Astrocyte of the cerebellum (primary cell): Measurements from ENCODE around the gene ADAMTS3.

Source experiments
- DNase-seq: peaks from one replicate; pipeline ENCODE4 v3.0.0-alpha.2; 2011; ENCODE audit warnings: low read depth
- H3K4me3 ChIP-seq: 2 replicates; pipeline ENCODE4 v1.5.1; 2011; ENCODE audit warnings: mild to moderate bottlenecking, low read depth, low read length, moderate library complexity
- in situ Hi-C: cut with HindIII; loops from 2 replicates; pipeline ENCODE4 v1.10.0; 2017; ENCODE audit warnings: low sequenced_read_pairs
- TF ChIP-seq, protein P1 (sequence below): IDR thresholded peaks from 2 replicates; pipeline ENCODE4 v1.5.1; 2012; ENCODE audit warnings: low read length, low read depth, moderate library complexity, mild to moderate bottlenecking; ENCODE audit errors: missing control alignments

ADAMTS3 gene

DNA sequence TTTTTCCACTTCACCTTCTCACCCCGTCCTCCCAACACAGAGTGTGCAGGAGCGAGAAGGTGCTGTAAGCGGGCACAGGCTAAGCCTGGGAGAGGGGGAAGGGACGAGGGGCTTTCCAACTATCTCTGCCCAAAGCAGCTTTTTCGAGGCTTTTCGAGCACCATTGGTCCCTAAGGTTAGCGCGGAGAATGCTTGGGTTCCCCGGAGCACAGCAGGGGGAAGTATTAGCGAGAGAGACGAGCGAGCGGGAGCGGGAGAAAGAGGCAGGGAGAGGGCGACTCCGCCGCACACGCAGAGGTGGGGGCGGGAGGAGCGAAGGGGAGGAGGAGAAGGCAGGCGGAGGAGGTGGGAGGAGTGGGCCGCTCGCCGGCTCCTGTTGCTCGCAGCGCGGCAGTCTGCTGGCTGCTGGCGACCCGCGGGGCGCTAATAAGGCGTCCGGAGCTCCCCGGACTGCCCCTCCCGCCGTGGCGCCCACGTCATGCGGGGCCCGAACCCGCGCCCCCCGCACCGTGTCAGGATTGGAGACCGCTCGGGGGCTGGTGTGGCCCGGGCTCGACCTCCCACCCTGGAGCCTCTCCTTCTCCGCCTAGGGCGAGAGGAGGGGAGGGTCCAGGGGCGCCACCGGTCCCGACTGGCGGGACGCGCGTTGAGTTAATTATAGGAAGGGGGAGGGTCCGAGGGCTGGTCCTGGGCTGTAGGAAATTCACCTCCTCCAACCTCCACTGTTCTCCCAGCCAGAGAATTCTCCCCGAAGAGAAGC lies at the start of gene ADAMTS3:
Gene ADAMTS3, minus strand, starts transcription at position 263 of the 760 bp plus-strand sequence. CDS start 459 bp downstream, outside the sequence.
- TF ChIP-seq, protein P1, sequence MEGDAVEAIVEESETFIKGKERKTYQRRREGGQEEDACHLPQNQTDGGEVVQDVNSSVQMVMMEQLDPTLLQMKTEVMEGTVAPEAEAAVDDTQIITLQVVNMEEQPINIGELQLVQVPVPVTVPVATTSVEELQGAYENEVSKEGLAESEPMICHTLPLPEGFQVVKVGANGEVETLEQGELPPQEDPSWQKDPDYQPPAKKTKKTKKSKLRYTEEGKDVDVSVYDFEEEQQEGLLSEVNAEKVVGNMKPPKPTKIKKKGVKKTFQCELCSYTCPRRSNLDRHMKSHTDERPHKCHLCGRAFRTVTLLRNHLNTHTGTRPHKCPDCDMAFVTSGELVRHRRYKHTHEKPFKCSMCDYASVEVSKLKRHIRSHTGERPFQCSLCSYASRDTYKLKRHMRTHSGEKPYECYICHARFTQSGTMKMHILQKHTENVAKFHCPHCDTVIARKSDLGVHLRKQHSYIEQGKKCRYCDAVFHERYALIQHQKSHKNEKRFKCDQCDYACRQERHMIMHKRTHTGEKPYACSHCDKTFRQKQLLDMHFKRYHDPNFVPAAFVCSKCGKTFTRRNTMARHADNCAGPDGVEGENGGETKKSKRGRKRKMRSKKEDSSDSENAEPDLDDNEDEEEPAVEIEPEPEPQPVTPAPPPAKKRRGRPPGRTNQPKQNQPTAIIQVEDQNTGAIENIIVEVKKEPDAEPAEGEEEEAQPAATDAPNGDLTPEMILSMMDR = no peak
- in situ Hi-C loops = no loop called here
- no peak for DNase-seq
- H3K4me3 ChIP-seq = peak within 1 kb of the TSS; percentile 76

DNA sequence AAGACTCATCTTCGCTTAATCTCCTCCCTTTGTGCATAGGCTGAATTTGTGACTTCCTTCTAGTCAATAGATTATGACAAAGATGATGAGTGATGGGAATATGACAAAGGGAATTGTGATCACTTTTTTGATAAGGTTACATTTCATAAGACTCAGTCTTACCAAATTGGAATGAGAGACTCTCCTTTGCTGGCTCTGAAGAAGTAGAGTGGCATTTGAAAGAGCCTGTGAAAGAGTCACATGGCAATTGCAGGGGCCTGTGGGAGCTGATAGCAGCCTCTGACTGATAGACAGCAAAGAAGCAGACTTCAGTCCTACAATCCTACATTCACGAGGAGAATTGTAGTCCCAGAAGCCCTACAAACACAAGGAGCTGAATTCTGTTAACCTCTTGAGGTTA lies 44.9 kb upstream of the ADAMTS3 start:
- in situ Hi-C loops = no loop called here
- TF ChIP-seq, protein P1 = no peak
- no peak for DNase-seq
- no peak overlapping the region for H3K4me3 ChIP-seq

- in situ Hi-C loops = no loop called here
- no peak overlapping the region for H3K4me3 ChIP-seq
- TF ChIP-seq, protein P1 = no peak
- DNase-seq = no peak
These were observed 37.7 kb upstream of the ADAMTS3 start for GRCh38 chr4:72606751-72607150.

GRCh38 chr4:72604324-72604723 lies 35.3 kb upstream of the ADAMTS3 start:
- H3K4me3 ChIP-seq = no peak overlapping the region
- in situ Hi-C loops = no loop called here
- TF ChIP-seq, protein P1 = no peak
- DNase-seq = peak; percentile 9

DNA sequence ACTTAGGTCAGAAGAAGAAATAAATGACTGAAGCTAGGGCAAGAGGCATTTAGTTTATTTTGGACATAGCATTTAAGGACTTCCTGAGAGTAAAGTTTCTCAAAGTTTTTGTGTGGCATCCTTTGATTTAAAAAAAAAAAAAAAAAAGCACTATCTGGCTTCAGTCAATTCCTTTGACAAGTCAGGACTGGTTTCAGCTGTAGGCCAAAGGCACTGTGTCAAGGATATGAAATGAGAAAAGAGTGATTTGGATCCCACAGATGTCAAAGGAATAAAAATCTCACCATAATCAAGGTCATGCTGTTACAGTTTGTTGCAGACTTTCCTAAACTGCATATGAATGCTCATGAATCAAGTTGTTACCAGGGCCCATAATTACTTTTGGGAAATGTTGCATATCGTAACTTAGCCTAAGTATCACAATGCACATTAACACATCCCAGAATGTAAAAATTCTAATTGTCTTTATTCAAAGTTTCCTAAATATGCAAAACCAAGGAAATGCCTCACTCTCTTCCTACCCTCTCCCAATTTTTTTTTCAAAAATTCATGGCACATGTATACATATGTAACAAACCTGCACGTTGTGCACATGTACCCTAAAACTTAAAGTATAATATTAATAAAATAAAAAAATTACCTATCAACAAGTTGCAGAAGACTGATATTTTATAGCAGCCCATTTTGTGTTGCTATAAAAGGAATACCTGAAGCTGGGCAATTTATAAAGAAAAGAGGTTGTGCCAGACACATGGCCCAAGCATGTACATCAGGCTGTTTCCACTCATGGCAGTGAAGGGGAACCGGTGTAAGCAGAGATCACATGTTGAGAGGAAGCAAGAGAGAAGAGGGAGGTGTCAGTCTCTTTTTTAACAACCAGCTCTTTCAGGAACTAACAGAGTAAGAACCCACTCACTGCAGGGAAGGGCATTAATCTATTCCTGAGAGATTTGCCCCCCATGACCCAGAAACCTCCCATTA lies 33.7 kb upstream of the ADAMTS3 start:
- TF ChIP-seq, protein P1 = no peak
- H3K4me3 ChIP-seq = no peak overlapping the region
- in situ Hi-C loops = no loop called here
- no peak for DNase-seq
